K562 (cell line): ENCODE results near the gene RHBG. TPM values are rescaled to one million over a fixed set of nuclear protein-coding genes. Genes with fewer than 3 reads are reported as not detected.

ENCODE experiments used
- BRD4 ChIP-seq: fragments of 200-600 bp; sonication (generic); IDR thresholded peaks from 2 replicates; pipeline ENCODE4 v1.6.1; 2017; ENCODE audit warnings: inconsistent platforms
- COPS2 ChIP-seq: fragments of 450-650 bp; conservative IDR thresholded peaks from 2 replicates; pipeline ENCODE4 v1.6.1; 2016; ENCODE audit warnings: mild to moderate bottlenecking, moderate library complexity
- CREBBP ChIP-seq: IDR thresholded peaks from one replicate; pipeline ENCODE4 v1.6.1; 2012; ENCODE audit warnings: low read depth, mild to moderate bottlenecking, control low read depth, inconsistent platforms, low read length
- DMBX1 ChIP-seq: fragments of 250-450 bp; sonication (Bioruptor Pico); IDR thresholded peaks from 2 replicates; pipeline ENCODE4 v1.8.0; 2022; ENCODE audit warnings: inconsistent platforms, mild to moderate bottlenecking, moderate library complexity, borderline replicate concordance
- E2F3 ChIP-seq: fragments of 250-450 bp; sonication (Bioruptor Pico); IDR thresholded peaks from 2 replicates; pipeline ENCODE4 v1.4.0; 2020; ENCODE audit warnings: mild to moderate bottlenecking
- ETS2 ChIP-seq: IDR thresholded peaks from 2 replicates; pipeline ENCODE4 v1.6.1; 2016; ENCODE audit warnings: borderline replicate concordance, missing genetic modification characterization, mild to moderate bottlenecking, moderate library complexity, missing compliant biosample characterization; ENCODE audit not compliant: poor library complexity, severe bottlenecking
- GTF2A2 ChIP-seq: IDR thresholded peaks from 2 replicates; pipeline ENCODE4 v1.6.1; 2016; ENCODE audit warnings: mild to moderate bottlenecking, missing genetic modification characterization, missing compliant biosample characterization
- HMGXB4 ChIP-seq: sonication (generic); formaldehyde crosslinking; IDR thresholded peaks from 2 replicates; pipeline ENCODE4 v1.8.1; 2023; ENCODE audit warnings: mild to moderate bottlenecking, missing genetic modification reagents
- HOXB6 ChIP-seq: fragments of 250-450 bp; sonication (Bioruptor Pico); IDR thresholded peaks from 2 replicates; pipeline ENCODE4 v1.5.1; 2022; ENCODE audit warnings: mild to moderate bottlenecking, borderline replicate concordance
- MXD1 ChIP-seq: fragments of 250-450 bp; sonication (Bioruptor Pico); IDR thresholded peaks from 2 replicates; pipeline ENCODE4 v1.8.0; 2021; ENCODE audit warnings: borderline replicate concordance, mild to moderate bottlenecking, moderate library complexity; ENCODE audit not compliant: poor library complexity, severe bottlenecking
- PRPF4 ChIP-seq: fragments of 200-400 bp; formaldehyde crosslinking; IDR thresholded peaks from one replicate; pipeline ENCODE4 v1.6.1; 2017; ENCODE audit warnings: low read length, low read depth, mild to moderate bottlenecking; ENCODE audit not compliant: insufficient read depth, poor library complexity, severe bottlenecking
- PTBP1 ChIP-seq: fragments of 200-400 bp; formaldehyde crosslinking; IDR thresholded peaks from 2 replicates; pipeline ENCODE4 v1.6.1; 2017; ENCODE audit warnings: low read depth, low read length
- PTTG1 ChIP-seq: fragments of 450-650 bp; IDR thresholded peaks from 2 replicates; pipeline ENCODE4 v1.6.1; 2016; ENCODE audit warnings: low read depth, mild to moderate bottlenecking, missing genetic modification characterization, missing compliant biosample characterization
- RAD51 ChIP-seq: fragments of 450-650 bp; IDR thresholded peaks from 2 replicates; pipeline ENCODE4 v1.7.1; 2016; ENCODE audit warnings: low read depth, mild to moderate bottlenecking, borderline replicate concordance
- RUNX1 ChIP-seq: sonication (generic); IDR thresholded peaks from 2 replicates; pipeline ENCODE4 v1.6.1; 2016; ENCODE audit warnings: antibody characterized with exemption, low read depth
- SMAD2 ChIP-seq: fragments of 150-350 bp; IDR thresholded peaks from 2 replicates; pipeline ENCODE4 v1.6.1; 2014; ENCODE audit warnings: low read depth, mild to moderate bottlenecking, low read length
- SMARCB1 ChIP-seq: IDR thresholded peaks from 2 replicates; pipeline ENCODE4 v1.6.1; 2011; ENCODE audit warnings: improper control_type of control experiment, low read depth; ENCODE audit not compliant: insufficient read length
- SPI1 ChIP-seq: IDR thresholded peaks from 2 replicates; pipeline ENCODE4 v1.6.1; 2011; ENCODE audit warnings: low read depth, low read length, control low read depth, borderline replicate concordance
- U2AF2 ChIP-seq: fragments of 200-400 bp; formaldehyde crosslinking; optimal IDR thresholded peaks from 2 replicates; pipeline ENCODE3; 2017; ENCODE audit warnings: low read depth, mild to moderate bottlenecking, low read length
- ZBTB17 ChIP-seq: fragments of 450-650 bp; formaldehyde crosslinking; IDR thresholded peaks from 2 replicates; pipeline ENCODE4 v1.4.0; 2020; ENCODE audit warnings: mild to moderate bottlenecking
- ZNF12 ChIP-seq: sonication (generic); formaldehyde crosslinking; IDR thresholded peaks from 2 replicates; pipeline ENCODE4 v1.4.0; 2020; ENCODE audit warnings: mild to moderate bottlenecking, missing genetic modification reagents
- ZNF324 ChIP-seq: fragments of 250-450 bp; sonication (Bioruptor Pico); IDR thresholded peaks from 2 replicates; pipeline ENCODE4 v1.4.0; 2020; ENCODE audit warnings: mild to moderate bottlenecking
- ZNF449 ChIP-seq: fragments of 250-450 bp; sonication (Bioruptor Pico); IDR thresholded peaks from 2 replicates; pipeline ENCODE4 v1.8.0; 2022; ENCODE audit warnings: moderate library complexity, mild to moderate bottlenecking, inconsistent platforms
- ZNF584 ChIP-seq: fragments of 200-800 bp; sonication (Bioruptor generic); IDR thresholded peaks from 2 replicates; pipeline ENCODE4 v1.6.1; 2016; ENCODE audit warnings: low read depth, mild to moderate bottlenecking, missing genetic modification characterization, missing compliant biosample characterization
- ZNF699 ChIP-seq: fragments of 250-450 bp; sonication (Bioruptor Pico); IDR thresholded peaks from 2 replicates; pipeline ENCODE4 v1.8.0; 2021; ENCODE audit warnings: mild to moderate bottlenecking, moderate library complexity; ENCODE audit not compliant: insufficient replicate concordance
- polyA plus RNA-seq, 8 experiments: library from polyadenylated mRNA; depleted of rRNA in 4 of 8; stranded (reverse) in 5 of 8; unstranded in 3 of 8; fragments of >200 nt; fragmentation: Nextera tagmentation in 2 of 8; fragmentation: Illumina TruSeq in 1 of 8; extraction: Ambion mirVana in 2 of 8; extraction: Trizol in 1 of 8; gene quantifications; 2 replicates each; pipeline versions ENCODE4 v1.2.1 to v1.2.3, GENCODE V29; 2011 to 2014; ENCODE audit warnings: inconsistent platforms in 1 of 8, missing spikeins in 1 of 8
- total RNA-seq, 7 experiments: library from RNA; depleted of rRNA in 6 of 7; stranded (reverse); fragments of >200 nt in 6 of 7; fragmentation: Illumina TruSeq in 2 of 7; extraction: Trizol in 2 of 7; gene quantifications; 2 replicates each; pipeline versions ENCODE4 v1.2.1 to v1.2.3, GENCODE V29; 2011 to 2021; ENCODE audit warnings: low replicate concordance in 1 of 7

The RHBG gene
- total and polyA plus RNA-seq, 9 of the 15 experiments (the other 6 are each of a cell fraction or from before 2014, with no cell fraction given): not detected

GRCh38 chr1:156421062-156421938 is 52.3 kb downstream of the RHBG start (continued):
- no peak for TF ChIP-seq ZNF449 (CRISPR knock-in tag)
- TF ChIP-seq ZNF12 (CRISPR knock-in tag): peak; percentile 35; the same call in 1 of the 2 replicates
- TF ChIP-seq HMGXB4 (CRISPR knock-in tag): 0 out of 2 replicates have a peak, but pooled peaks have one; percentile 31
- TF ChIP-seq SPI1: no peak
- no peak for TF ChIP-seq ETS2 (tag)
- no peak for TF ChIP-seq RUNX1
- no peak for TF ChIP-seq ZNF584 (CRISPR knock-in tag)
- no peak for TF ChIP-seq PTBP1
- TF ChIP-seq SMARCB1: no peak
- TF ChIP-seq ZNF324 (CRISPR knock-in tag): no peak
- TF ChIP-seq DMBX1 (CRISPR knock-in tag): no peak
- no peak for TF ChIP-seq BRD4
- TF ChIP-seq HOXB6 (CRISPR knock-in tag): no peak
- TF ChIP-seq U2AF2: no peak
- TF ChIP-seq CREBBP: no peak
- no peak for TF ChIP-seq RAD51
- no peak for TF ChIP-seq GTF2A2 (tag)
- TF ChIP-seq ZNF699 (CRISPR knock-in tag): no peak
- TF ChIP-seq MXD1 (CRISPR knock-in tag): no peak
- peak; percentile 52; the same call in 1 of the 2 replicates for TF ChIP-seq ZBTB17 (CRISPR knock-in tag)
- no peak for TF ChIP-seq PTTG1 (tag)
- no peak for TF ChIP-seq SMAD2
- no peak for TF ChIP-seq PRPF4
- no peak for TF ChIP-seq COPS2
- no peak for TF ChIP-seq E2F3 (CRISPR knock-in tag)
